GM21619 (cell line): Measurements from ENCODE around the gene MAD1L1.
"Not testable (repeated sequence)": the region's sequence is repeated elsewhere in the genome, so short reads cannot be mapped to it uniquely, and the experiment has no call there.

Experiments
- ATAC-seq: cut with Tn5 transposase; IDR thresholded peaks from one replicate; pipeline ENCODE4 v1.9.1; 2021; ENCODE audit not compliant: unreplicated experiment

Gene MAD1L1

DNA sequence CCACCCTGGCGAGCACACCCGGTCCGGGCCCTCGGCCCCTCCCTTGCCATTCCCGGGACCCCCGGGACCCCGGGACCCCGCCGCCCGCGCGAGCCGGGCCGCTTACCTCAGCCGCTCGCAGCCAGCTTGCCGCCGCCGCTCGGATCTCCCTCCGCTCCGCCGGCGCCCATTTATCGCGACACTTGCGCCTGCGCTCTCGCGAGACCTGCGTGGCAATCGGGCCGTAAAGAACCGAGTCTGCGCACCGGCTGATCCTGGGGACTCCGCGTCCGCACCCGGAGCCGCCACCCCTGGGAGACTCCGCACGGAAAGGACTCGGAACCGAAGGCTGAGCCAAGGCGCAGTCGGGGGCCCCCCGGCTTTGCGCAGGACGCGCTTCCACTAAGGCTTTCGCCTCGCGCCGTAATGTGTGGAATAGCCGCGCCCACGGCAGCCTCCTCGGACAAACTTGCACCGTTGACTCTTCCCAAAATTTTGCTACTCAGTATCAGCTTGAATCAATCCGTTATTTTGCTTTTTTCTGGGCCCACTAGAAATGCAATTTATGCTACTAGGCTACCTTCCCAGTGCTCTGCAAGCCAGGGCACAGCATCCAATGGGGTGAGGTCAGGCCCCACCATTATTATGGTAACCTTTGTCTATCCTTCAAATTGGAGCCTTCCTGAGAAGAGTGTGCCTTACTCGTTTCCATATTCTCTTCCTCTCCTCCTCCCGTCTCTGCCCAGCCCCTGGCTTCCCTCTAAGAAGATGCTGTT is at the start of gene MAD1L1:
TSS of gene MAD1L1 (minus strand) at position 180 of the 755 bp plus-strand sequence. CDS start 2,812 bp downstream, outside the sequence.
- peak; percentile 68 for ATAC-seq

DNA sequence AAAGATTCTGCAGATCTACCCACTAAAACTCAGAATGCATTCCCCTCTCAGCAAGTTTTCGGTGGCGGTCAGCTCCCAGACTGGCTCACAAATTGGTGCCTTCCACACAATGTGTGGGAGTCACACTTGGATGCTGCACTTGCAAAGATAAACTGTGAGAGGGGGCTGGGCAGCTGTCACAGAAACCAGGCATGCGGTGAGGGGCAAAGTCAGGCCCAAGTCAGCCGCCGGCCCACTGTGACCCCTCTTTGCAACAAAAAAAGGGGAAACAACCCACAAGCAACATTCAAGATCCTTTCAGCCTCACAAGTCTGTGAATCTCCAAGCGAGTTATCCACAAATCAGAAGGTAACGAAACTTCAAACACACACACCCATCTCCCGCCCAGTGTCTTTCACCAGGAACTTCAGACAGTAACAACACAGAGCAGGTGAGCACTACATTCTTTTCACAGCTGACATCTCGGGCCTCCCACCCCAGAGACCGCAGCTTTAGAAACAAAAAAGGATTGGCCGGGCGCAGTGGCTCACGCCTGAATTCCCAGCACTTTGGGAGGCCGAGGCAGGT is 49.5 kb upstream of the MAD1L1 start:
- ATAC-seq: no peak

DNA sequence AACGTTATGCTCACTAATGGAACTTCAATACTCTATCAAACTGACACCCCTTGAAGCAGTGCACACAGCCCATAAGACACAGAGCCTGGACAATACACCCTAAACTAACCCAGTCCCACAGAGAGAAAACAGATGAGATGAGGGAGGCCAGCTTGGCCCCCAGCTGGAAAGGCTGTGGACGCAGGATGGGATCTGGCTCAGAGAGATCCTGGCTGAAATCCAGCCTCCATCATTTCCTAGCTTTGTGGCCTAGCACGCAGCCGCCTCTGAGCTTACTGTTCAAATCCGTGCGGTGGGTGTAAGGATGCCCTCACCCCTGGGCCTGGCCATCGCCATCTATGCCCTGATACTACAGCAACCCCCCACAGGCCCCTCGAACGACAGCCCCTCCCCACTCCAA is 48.8 kb upstream of the MAD1L1 start:
- ATAC-seq: no peak

DNA sequence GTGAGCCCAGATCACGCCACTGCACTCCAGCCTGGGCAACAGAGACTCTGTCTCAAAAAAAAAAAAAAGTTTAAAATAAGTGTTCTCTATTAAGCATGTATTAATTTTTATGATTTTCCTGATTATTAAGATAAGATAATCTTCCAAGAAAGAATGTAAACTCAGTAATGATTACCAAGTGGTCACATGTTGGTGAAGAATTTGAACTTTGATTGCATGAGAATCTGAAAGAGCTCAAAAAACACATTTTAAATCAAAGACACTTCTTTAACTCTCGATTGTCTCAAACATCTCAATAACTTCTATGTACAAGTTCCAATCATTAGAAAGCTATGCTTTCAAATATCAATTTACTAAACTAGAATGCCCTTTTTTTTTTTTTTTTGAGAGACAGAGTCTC is 47.7 kb upstream of the MAD1L1 start:
- ATAC-seq: no peak

DNA sequence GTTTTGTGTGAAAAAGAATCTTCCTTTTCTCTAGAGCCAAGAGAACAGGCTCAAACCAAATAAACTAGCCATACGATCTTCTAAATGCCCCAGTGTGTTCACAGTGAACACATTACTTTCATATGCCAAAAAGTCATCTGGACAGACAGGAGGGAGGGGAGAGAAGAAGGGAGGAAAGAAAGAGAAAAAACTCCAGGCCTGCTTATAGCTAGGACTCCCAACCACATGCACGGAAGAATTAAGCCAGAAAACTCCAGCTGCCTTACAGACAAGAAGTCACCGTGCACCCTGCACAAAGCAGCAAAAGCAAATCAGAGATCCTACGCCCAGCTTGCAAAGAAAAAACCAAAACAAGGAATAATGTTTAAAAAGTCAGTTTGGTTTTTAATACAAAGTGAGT is 47.2 kb upstream of the MAD1L1 start:
- ATAC-seq: no peak

DNA sequence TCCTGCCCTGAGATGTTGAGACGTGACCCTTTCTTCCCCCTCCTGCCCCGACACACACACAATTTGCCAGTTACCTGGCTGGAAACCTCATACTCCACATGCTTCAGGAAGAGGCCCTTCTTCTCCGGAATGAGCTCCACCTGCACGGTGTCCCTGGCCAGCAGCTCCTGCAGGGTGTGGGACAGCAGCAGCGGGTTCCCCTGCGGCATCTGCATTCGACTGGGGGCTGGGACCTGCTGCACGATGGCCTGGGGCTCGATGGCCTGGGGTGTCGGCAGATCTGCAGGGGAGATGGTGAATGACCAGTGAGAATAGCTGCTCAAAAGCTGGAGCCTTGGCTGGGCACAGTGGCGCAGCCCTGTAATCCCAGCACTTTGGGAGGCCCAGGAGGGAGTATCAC is 45.3 kb upstream of the MAD1L1 start:
- no peak for ATAC-seq

DNA sequence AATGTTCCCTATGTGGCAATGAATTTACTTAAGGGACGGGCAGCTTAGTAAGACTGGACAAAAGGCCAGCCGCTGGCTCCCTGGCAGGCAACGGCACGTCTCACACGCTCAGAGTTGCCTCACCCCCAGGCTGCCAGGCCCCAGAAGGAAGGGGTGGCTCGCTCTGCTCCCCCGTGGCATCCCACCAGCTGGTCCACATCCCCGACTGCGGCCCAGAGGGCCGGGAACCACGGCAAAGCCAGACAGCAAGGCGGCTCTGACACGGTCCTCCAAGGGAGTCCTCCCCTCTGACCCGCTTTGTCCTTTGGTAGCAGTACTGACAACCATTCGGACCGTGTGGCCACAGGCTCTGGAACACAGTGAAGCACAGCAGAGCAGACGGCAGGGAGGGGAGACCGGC is 43.4 kb upstream of the MAD1L1 start:
- ATAC-seq: no peak

DNA sequence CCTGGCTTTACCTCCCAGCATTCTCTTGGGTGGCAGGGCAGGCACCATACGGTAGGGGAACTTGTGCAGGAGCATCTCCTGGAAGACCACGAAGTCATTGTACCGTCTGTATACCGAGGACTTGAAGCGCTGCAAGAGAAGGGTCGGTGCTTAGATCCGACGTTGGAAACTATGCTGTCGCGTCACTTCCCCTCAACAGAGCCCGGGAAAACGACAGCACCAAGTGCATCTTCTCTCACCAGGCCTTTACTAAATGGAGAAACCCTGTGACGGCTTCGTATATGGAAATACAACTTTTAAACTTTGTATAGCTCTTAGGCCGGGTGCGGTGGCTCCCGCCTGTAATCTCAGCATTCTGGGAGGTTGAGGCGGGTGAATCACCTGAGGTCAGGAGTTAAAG is 42.4 kb upstream of the MAD1L1 start:
- ATAC-seq: no peak

DNA sequence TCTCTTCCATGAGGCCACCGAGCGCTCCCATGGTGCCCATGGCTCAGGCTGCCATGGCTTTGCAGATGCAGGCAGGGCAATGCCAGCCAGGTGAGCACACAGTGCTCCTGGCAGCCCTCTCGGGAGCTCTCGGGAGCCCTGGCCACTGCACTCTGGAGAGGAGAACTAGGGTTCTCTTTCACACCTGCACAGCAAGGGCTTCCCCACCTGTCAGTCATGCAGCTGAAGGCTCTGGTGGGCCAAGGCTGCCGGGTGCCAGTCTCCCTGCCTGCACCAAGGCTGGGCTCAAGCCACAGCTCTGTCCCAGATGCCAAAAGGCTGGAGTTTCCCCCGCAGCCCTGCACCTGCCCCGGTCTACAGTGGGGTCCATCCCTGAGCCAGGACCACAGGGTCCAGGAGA is 41.9 kb upstream of the MAD1L1 start:
- no peak for ATAC-seq

DNA sequence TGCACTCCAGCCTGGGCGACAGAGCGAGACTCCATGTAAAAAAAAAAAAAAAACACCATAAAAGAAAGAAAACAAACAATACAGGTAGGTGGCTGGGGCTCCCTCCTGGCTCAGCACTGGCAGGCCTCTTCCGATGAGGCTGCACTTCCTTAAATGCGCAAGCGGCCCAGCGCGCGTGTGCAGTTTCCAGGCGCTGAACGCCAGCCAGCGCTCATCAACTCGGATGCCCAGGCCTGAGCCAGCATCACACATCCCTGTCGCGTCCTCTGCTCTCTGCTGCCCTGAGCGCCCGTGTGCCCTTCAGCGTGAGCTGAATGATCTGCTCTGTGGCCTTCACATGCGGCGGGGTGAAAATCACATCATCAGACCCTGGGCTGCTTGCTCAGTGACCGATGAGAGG is 41.1 kb upstream of the MAD1L1 start:
- no peak for ATAC-seq

DNA sequence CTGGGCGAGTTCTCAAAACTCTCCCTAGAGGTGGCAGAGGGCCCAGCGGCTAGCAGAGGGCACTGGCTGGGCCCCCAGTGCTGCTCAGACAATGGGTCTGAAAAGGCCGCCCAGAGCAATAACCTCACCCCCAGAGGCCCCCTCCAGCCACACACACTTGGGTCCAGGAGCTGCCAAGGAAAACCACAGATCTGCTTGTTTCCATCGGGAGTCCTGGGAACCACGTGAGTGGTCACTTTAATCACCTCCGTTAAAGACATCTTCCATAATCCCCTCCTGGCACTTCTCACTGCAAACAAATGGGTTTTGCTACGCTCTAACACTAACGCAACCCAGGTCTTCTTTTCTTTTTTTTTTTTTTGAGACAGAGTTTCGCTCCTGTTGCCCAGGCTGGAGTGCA is 39.3 kb upstream of the MAD1L1 start:
- no peak for ATAC-seq

DNA sequence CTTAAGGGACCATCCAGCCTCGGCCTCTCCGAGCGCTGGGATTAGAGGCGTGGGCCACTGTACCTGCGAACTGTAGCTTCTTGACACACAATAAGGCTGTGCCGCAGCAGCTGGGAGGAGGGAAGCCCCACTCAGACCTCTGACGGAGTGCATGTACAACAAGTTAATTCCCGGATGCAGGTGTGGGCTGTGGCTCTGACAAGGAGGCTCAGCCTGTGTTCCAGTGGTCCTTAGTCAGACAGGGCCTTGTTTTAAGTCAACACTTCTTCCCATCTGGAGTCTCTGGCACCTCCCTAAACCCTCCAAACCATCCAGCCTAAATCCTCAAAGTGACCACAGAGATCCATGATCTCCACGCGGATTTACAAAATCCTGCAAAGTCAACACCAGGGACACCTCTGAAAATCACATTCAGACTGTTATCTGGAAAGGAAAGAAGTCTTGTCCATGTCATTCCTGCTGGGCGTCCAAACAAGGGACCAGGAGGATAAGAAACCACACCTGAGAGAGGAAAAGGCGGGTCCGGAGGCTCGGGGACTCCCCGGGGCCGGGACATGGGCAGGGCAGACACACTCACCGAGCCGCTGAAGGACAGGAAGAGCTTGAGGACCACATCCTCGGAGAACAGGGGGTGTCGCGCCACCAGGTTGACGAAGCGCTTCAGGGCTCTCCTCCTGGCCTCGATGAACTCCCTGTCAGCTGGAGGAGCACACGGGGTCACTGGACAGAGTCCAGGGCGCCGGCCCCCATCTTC is 38.7 kb upstream of the MAD1L1 start:
- no peak for ATAC-seq

DNA sequence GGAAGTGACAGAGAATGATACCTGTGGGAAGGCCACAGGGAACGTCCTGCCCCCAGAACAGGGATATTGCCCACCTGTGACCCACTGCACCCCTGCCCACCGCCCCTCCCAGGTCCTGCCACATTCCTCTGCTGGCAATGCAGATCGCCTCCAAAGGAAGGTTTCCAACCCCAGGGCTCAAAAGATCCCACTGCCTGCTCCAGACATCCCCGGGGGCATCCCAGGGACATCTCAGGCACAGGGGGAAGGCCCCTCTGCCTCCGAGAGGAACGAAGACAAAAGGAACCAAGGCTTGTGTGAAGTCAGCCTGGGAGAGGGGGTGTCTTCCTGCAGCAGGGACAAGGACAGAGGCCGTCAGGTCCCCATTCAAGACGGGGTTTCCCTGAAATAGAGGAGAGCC is 37.8 kb upstream of the MAD1L1 start:
- no peak for ATAC-seq

DNA sequence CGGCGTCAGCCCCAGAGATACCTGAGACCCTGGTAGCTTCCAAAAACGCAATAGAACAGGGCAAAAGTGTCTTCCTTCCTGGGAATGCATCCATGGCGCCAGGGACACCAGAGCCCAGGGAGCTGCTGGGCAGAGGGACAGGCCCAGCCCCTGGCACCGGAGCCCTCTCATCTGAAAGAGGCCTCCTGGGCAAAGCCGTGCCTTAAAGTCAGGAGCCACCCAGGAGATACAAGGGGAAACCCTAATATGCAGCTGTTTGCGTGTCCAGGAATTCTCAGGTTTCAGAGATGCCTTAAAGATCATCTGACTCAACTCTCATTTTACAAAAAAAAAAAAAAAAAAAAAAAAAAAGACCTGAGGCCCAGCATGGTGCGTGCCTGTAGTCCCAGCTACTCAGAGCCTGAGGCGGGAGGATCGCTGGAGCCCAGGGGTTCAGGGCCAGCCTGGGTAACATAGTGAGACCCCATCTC is 37.3 kb upstream of the MAD1L1 start:
- no peak for ATAC-seq

DNA sequence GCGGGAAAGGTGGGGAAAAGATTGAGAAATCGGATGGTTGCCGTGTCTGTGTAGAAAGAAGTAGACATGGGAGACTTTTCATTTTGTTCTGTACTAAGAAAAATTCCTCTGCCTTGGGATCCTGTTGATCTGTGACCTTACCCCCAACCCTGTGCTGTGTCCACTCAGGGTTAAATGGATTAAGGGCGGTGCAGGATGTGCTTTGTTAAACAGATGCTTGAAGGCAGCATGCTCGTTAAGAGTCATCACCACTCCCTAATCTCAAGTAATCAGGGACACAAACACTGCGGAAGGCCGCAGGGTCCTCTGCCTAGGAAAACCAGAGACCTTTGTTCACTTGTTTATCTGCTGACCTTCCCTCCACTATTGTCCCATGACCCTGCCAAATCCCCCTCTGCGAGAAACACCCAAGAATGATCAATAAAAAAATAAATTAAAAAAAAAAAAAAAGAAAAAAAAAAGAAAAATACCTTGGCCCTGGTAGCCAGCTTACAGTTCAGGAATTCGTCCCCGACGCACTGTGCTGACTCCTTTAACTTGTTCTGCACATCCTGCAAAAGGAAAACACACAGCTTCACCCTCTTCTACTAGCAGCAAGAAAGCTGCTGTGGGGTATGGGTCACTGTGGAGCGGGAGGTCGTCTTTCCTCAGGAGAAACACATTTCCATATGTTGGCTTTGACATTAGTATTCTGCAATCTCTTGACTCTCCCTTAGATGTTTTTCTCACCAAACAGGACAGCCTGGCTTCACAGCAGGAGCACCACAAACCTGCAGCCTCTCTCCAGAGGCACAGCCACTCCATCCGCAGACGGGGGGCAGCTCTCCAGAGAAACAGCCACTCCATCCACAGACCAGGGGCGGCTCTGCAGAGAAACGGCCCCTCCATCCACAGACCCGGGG is 36.6 kb upstream of the MAD1L1 start:
- not testable (repeated sequence) for ATAC-seq

DNA sequence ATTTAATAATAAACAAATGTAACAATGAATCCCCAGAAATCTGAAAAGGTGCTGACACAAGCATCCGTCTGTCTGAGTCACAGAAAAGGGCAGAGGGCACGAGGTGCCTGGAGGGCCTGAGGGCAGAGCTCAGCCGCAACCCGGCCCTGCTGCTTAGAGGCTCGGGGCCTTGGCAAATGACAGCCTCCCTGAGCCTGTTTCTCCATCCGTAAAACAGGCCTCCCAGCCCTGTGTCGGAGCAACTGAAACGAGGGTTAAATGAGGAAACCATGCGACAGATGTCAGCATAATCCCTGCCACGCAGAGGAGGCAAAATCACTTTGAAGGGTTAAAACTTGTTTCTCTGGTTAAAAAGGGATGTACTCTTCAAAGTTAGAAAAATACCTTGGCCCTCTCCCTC is 34.2 kb upstream of the MAD1L1 start:
- no peak for ATAC-seq

DNA sequence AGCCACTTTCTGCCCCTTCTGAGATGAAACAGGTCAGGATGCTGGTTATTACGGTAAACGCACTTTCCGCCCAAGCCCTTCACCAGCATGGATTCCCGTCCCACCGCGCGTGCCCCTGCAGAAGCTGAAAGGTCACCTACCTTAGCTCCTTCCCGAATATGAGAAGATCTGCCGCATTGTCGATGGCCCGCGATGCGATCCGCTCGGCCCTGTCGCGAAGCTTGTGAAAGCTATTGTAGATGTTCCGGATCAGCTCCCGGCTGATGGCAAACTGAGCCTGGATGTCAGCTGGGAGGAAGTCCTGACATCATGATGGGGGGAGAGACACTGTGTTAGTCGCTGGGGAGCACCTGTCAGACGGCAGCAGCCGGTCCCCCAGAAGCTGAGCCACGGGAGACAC is 31.4 kb upstream of the MAD1L1 start:
- ATAC-seq: no peak

DNA sequence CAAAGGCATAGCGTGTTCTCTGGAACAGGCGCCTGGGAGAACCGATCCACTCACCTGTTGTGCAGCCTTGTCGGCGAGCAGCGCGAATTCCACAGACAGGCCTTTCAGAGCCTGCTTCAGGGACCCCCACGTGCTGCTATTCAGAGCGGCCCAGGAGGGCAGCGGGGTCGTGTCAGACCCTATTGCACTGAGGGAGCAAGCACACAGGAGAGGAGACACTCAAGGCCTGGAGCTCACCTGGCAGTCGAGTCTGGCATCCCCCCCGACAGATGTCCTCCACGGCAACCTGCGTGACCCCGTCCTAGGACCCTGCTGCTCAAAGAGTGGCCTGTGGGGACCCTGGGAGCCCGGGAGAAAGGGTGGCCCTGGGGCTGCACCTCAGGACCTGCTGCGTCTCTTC is 30.4 kb upstream of the MAD1L1 start:
- ATAC-seq: no peak

DNA sequence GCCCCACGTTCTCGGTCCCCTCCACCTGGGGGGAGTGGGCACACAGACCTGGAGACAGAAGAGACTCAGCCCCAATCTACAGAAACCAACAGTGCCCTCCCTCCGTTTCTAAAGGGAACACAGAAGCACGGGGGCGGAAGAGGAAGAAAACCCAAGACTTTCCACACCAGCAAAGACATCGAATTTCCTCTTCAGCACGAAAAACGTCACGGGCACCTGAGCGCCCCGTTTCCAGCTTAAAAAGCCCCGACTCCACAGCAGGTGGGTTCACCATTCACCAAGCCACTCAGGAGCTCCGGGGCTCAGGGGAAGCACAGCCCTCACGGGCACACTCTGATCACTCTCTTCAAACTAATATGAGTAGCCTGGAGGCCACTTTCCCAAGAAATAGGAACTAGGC is 28.9 kb upstream of the MAD1L1 start:
- ATAC-seq: no peak

DNA sequence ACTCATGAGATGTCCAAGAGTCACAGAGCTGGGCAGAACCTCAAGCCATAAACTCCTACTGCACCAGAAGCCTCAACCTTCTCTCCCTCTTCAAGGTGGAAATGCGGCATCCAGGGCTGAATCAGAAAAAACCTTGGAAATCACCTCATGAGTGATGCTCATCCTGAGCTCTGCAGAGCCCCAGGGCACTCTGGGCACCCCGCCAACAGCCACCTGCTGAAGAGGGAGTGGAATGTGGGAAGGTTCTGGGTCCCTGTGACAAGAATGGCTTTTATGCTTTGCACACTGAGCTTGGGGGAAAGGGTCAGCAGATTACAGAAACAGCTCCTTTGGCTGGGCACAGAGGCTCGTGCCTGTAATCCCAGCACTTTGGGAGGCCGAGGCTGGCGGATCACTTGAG is 28.1 kb upstream of the MAD1L1 start:
- ATAC-seq: no peak

DNA sequence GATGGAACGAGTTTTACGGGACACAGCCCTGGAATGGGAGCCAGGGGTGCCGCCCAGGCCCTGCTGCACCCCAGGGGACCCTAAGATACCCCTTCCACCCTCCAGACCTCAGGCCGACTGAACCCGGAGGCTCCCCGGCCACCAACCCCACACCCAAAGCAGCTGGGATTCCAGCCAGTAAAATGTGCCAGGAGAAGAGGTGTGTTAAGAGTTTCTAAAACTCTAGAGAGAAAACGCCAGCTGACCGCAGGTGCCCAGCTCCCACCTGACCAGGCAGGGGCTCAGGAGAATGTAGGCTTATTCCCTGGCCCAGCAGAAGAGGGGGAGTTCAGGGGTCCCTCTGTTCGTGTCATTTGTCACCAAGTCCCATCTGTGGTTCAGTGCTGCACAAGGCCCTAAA is 26.7 kb upstream of the MAD1L1 start:
- peak; percentile 5 for ATAC-seq
